Uterus (tissue), 2 donors: ENCODE data around the gene RAD51D.

Experiments used
- POLR2A ChIP-seq, 2 donors: fragments of 450-650 bp; IDR thresholded peaks; one replicate each; pipeline ENCODE4 v1.6.1; 2016; ENCODE audit warnings: antibody characterized with exemption in 2 of 2, mild to moderate bottlenecking in 1 of 2, moderate library complexity in 1 of 2
- TF ChIP-seq, protein P1 (sequence below), 4 experiments: fragments of 200-600 bp in 2 of 4; fragments of 450-650 bp in 2 of 4; sonication (generic) in 2 of 4; IDR thresholded peaks; one replicate each; pipeline ENCODE4 v1.5.1; 2016 to 2019; ENCODE audit warnings: antibody characterized with exemption in 4 of 4, mild to moderate bottlenecking in 2 of 4, moderate library complexity in 1 of 4

DNA sequence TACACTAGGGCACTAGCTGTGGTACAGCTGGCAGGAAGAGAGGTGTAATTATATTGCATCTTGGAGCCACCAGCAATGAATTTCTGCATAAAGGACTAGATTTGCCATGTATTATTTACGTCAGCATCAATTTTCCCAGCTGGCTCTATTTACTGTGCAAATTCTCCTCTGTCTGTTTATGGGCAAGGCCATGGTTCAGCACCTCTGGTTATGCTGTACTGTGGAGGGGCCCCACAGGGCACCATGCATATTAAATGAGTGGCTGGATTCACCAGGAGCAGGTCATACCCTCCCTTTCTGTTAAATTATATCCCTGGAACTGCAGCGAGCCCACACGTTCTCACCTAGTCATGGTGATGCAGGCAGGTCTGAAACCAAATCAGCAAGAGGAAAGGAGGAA lies 19.8 kb downstream of the RAD51D start:
- TF ChIP-seq, protein P1, sequence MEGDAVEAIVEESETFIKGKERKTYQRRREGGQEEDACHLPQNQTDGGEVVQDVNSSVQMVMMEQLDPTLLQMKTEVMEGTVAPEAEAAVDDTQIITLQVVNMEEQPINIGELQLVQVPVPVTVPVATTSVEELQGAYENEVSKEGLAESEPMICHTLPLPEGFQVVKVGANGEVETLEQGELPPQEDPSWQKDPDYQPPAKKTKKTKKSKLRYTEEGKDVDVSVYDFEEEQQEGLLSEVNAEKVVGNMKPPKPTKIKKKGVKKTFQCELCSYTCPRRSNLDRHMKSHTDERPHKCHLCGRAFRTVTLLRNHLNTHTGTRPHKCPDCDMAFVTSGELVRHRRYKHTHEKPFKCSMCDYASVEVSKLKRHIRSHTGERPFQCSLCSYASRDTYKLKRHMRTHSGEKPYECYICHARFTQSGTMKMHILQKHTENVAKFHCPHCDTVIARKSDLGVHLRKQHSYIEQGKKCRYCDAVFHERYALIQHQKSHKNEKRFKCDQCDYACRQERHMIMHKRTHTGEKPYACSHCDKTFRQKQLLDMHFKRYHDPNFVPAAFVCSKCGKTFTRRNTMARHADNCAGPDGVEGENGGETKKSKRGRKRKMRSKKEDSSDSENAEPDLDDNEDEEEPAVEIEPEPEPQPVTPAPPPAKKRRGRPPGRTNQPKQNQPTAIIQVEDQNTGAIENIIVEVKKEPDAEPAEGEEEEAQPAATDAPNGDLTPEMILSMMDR (IDR thresholded peaks at IDR 0.05): no peak
- no peak for TF ChIP-seq POLR2A (IDR thresholded peaks at IDR 0.05)
